GM12864 (cell line): Measurements from ENCODE around the gene MYH2.

Experiments used
- DNase-seq: peaks from one replicate; pipeline ENCODE4 v3.0.0-alpha.2; 2011; ENCODE audit warnings: low read depth
- H3K4me3 ChIP-seq: 2 replicates; pipeline ENCODE4 v1.5.1; 2011; ENCODE audit warnings: mild to moderate bottlenecking, low read depth, low read length, control low read depth
- TF ChIP-seq, protein P1 (sequence below): IDR thresholded peaks from 2 replicates; pipeline ENCODE4 v1.5.1; 2011; ENCODE audit warnings: low read depth, mild to moderate bottlenecking, moderate library complexity, low read length, control low read depth, inconsistent platforms; ENCODE audit errors: missing control alignments

Gene MYH2

DNA sequence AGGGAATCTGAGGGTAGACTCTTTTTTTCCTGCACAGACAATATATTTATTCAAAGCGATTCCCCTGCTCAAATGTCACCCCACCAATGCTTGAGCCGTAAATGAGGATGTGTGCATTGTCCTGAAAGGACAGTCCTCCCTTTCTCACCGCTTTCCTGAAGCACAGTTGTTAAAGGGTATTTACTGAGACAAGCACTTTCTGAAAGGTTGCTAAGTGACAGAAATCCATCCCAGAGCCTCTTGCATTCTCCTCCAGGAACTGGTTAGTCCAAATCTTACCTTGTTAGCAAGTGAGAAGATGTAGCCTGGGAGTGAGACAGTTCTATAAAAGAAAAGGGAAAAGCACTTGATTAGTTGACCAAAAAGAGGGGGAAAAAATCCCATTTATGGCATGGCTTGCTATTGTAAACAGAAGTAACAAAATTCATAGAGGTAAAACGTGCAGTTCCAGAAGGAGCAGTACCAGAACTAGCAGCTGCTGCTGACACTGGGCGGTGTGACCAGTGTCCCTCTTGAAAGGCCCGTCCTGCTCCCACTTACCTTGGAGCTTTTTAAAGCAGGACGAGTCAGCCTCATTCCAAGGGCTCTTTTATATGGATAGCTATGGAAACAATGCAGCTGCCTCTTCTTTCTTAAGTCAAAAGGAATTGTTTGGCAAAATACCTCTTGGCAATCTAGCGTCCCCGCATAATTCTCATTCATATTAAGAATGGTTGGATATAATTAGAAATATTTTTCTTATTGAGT, at the start of gene MYH2:
TSS of gene MYH2 (minus strand) at position 563 of the 747 bp plus-strand sequence. CDS start 1,738 bp downstream, outside the sequence.
- TF ChIP-seq, protein P1, sequence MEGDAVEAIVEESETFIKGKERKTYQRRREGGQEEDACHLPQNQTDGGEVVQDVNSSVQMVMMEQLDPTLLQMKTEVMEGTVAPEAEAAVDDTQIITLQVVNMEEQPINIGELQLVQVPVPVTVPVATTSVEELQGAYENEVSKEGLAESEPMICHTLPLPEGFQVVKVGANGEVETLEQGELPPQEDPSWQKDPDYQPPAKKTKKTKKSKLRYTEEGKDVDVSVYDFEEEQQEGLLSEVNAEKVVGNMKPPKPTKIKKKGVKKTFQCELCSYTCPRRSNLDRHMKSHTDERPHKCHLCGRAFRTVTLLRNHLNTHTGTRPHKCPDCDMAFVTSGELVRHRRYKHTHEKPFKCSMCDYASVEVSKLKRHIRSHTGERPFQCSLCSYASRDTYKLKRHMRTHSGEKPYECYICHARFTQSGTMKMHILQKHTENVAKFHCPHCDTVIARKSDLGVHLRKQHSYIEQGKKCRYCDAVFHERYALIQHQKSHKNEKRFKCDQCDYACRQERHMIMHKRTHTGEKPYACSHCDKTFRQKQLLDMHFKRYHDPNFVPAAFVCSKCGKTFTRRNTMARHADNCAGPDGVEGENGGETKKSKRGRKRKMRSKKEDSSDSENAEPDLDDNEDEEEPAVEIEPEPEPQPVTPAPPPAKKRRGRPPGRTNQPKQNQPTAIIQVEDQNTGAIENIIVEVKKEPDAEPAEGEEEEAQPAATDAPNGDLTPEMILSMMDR: no peak
- no peak for DNase-seq
- no peak within 1 kb of the TSS for H3K4me3 ChIP-seq

DNA sequence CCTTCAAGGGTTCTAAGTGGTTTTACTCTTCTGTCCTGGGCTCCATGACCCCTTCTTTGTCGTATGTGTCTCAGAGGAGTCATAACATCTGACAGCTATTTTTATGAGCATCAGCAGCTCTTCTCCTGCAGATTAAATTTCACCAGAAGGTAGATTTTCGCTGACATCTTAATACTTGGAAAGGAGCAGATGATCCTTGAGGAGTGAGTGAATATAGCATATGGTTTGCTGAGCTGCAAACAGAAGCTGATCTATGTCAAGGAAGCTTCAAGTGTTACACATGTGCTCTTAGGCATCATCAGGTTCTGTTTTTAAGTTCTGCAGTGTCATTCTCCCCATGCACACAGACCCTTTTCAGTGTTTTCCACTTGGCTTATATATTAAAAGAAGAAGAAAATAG, 49.2 kb upstream of the MYH2 start:
- no peak for DNase-seq
- TF ChIP-seq, protein P1: no peak

DNA sequence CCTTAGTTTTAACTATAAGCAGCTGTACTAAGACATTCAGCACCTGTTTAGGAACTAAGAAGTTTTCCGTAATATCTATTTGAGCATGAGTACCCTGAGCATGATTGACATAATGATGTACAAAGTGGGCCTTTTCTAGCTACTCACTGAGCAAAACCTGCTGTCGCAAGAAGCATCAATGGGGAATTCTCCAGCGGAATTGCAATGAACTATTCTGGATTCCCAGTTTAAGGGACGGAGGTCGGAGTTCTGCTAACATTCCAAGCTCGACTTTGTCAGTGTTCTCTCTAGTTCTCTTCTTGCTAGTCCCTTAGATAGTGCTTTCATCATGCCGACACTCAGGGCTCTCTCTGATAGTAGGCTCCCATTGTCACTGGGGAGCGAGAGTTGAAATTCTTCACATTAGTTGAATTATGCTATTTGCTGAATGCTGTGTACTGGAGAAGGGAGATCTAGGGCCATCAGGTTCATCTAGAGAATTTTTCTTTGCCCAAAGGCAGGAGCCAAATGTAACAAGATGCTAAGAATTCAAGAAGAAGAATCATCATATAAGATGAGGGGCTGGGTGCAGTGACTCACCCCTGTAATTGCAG, 40.2 kb upstream of the MYH2 start:
- no peak overlapping the region for H3K4me3 ChIP-seq
- TF ChIP-seq, protein P1: no peak
- DNase-seq: no peak

More for the DNA sequence above, 49.2 kb upstream of the MYH2 start:
- no peak overlapping the region for H3K4me3 ChIP-seq

DNA sequence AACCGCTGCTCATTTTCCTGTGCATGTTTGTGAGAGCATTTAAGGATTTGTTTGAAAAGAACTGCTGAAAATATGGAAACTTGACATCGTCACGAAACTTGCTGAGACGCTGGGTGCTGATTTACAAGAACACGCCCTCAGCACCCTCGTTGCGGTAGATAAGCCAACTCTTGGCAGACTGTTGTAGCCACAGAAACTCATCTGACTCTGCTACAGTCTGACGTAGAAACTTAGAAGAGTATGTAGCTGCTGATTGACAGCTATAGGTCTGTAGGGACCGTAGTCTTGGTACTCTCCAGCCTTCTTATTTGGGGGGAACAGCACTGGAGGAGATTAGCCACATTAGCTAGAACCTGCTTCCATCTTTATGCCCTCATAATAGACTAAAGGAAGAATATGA, 36.1 kb upstream of the MYH2 start:
- no peak for DNase-seq
- H3K4me3 ChIP-seq: no peak overlapping the region
- TF ChIP-seq, protein P1: no peak

DNA sequence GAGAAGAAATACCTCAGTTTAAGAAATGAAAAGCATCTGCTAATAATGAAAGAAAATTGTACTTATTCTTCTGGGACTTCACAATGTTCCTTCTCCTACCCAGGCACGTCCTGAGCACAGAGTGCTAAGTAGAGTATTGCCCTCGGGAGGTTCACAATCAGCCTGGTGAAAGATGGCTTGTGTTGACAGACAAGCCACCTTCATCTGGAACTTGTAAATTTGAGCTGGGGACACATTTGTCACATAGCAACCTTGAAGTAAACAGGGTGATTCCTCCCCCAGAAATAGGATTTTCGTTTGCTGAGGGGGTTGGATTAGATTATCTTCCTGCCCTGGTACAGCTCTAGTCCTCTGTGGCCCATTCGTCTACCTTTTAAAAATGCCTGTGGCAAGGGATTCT, 34.4 kb upstream of the MYH2 start:
- TF ChIP-seq, protein P1: no peak
- H3K4me3 ChIP-seq: no peak overlapping the region
- no peak for DNase-seq

DNA sequence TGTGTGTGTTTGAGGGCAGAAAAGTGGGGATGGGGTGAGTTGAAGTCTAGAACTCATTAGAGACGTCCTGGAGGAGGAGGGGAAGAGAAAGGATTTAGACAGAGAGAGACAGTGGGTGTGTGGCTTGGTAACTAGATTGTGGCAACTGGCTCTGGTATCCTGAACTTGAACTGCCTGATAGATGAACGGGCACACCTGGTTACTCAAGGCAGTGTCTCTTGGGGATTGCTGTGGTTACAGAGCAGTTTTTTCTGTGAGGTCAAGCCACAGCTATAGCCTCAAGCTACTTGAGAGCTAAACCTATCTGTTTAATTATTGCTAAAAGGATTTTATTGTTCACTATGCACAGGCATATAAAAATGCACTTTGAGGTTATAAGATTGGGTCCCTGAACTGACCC, 29.8 kb upstream of the MYH2 start:
- TF ChIP-seq, protein P1: no peak
- no peak for DNase-seq
- H3K4me3 ChIP-seq: no peak overlapping the region
